Loucy (cell line): ENCODE results near the gene SNAPC4.

Experiments
- H2AFZ ChIP-seq: fragments of 200-600 bp; sonication (generic); 2 replicates; pipeline ENCODE4 v1.6.0; 2016; ENCODE audit warnings: antibody characterized with exemption, mild to moderate bottlenecking, low read length, moderate library complexity
- H3F3A ChIP-seq: fragments of 200-600 bp; 2 replicates; pipeline ENCODE4 v1.6.0; 2016; ENCODE audit warnings: antibody characterized with exemption, low read depth, mild to moderate bottlenecking
- H3K27me3 ChIP-seq: fragments of 200-600 bp; sonication (generic); 2 replicates; pipeline ENCODE4 v1.6.1; 2014; ENCODE audit warnings: low read length, mild to moderate bottlenecking; ENCODE audit not compliant: insufficient read depth, poor library complexity, severe bottlenecking
- H3K36me3 ChIP-seq: fragments of 200-600 bp; sonication (generic); 2 replicates; pipeline ENCODE4 v1.6.1; 2016; ENCODE audit warnings: low read length; ENCODE audit not compliant: insufficient read depth
- H3K4me1 ChIP-seq: fragments of 200-600 bp; sonication (generic); 2 replicates; pipeline ENCODE4 v1.5.1; 2014; ENCODE audit warnings: low read length, mild to moderate bottlenecking; ENCODE audit not compliant: insufficient read depth, poor library complexity, severe bottlenecking
- H3K4me2 ChIP-seq: fragments of 200-600 bp; sonication (generic); 2 replicates; pipeline ENCODE4 v1.6.0; 2014; ENCODE audit warnings: antibody characterized with exemption, low read length, low read depth, mild to moderate bottlenecking; ENCODE audit not compliant: poor library complexity, severe bottlenecking
- H3K4me3 ChIP-seq: fragments of 200-600 bp; sonication (generic); 2 replicates; pipeline ENCODE4 v1.5.1; 2014; ENCODE audit warnings: low read length, mild to moderate bottlenecking, mixed read lengths; ENCODE audit not compliant: poor library complexity, severe bottlenecking
- H3K79me2 ChIP-seq: fragments of 200-600 bp; sonication (generic); 2 replicates; pipeline ENCODE4 v1.6.1; 2014; ENCODE audit warnings: low read length; ENCODE audit not compliant: insufficient read depth
- H3K9ac ChIP-seq: fragments of 200-600 bp; sonication (generic); 2 replicates; pipeline ENCODE4 v1.6.0; 2014; ENCODE audit warnings: mild to moderate bottlenecking, low read depth, low read length, moderate library complexity; ENCODE audit not compliant: poor library complexity, severe bottlenecking
- H3K9me2 ChIP-seq: fragments of 200-600 bp; sonication (generic); replicated peaks from 2 replicates; pipeline ENCODE4 v1.6.1; 2016; ENCODE audit warnings: low read depth, low read length, mixed read lengths
- H3K9me3 ChIP-seq: fragments of 200-600 bp; sonication (generic); 2 replicates; pipeline ENCODE4 v1.6.1; 2014; ENCODE audit warnings: mild to moderate bottlenecking, antibody characterized with exemption, low read length, low read depth; ENCODE audit not compliant: insufficient read depth
- H4K20me1 ChIP-seq: fragments of 200-600 bp; sonication (generic); 2 replicates; pipeline ENCODE4 v1.6.0; 2014; ENCODE audit warnings: antibody characterized with exemption, low read length, mild to moderate bottlenecking; ENCODE audit not compliant: insufficient read depth, poor library complexity, severe bottlenecking
- CTCF ChIP-seq: fragments of 200-600 bp; sonication (generic); conservative IDR thresholded peaks from 2 replicates; pipeline ENCODE4 v1.5.1; 2014; ENCODE audit warnings: mild to moderate bottlenecking, antibody characterized with exemption, low read length
- EZH2phosphoT487 ChIP-seq: fragments of 200-600 bp; IDR thresholded peaks from 2 replicates; pipeline ENCODE4 v1.6.1; 2018; ENCODE audit warnings: antibody characterized with exemption, mild to moderate bottlenecking, moderate library complexity, borderline replicate concordance

SNAPC4 gene

DNA sequence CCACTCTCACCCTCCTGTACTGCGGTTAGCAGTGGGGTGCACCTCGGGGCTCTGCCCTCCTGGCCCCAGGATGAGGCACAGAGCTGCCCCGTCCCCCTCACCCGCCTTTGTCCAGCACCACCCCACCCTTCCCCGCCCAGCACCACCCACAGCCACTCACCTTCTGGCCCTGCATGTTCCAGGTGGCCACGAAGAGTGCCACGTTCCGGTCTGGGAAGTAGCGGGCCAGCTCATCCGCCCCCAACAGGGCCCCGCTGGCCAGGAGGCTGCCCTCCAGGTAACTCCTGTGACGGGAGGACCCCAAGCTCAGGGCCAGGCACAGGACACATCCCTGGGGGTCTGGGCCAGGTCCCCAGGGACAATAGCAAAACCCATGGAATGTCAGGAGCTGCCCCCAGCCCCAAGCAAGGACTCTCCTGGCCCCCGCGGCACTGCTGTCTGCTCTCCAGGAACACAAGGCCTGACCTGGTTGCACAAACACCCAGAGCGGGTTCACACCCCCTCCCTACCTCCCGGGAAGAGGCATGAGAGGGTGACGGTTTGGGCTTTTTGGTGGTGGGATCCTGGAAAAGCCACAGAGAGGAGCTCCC lies 34.7 kb upstream of the SNAPC4 start:
- Histone ChIP-seq H3K4me2 (peak overlapping the region; percentile 98), H3K9me3 (no peaks in the 10 kb centered on the region), H3K9ac (no peak overlapping the region), H4K20me1 (peaks cover 39% of the 10 kb centered on the region), H2AFZ (no peak overlapping the region), H3K4me3 (peak overlapping the region; percentile 32), H3K36me3 (peaks cover 16% of the 10 kb centered on the region; the same call in 1 of the 2 replicates), H3F3A (no peaks in the 10 kb centered on the region), H3K9me2 (no peaks in the 10 kb centered on the region), H3K27me3 (no peaks in the 10 kb centered on the region), H3K79me2 (peaks cover 51% of the 10 kb centered on the region), H3K4me1 (peaks cover 22% of the 10 kb centered on the region)
- TF ChIP-seq EZH2phosphoT487 (no peak), CTCF (no peak)

GRCh38 chr9:136433849-136434579 lies 34.0 kb upstream of the SNAPC4 start:
- Histone ChIP-seq H3K9me2 (no peaks in the 10 kb centered on the region), H3K27me3 (no peaks in the 10 kb centered on the region), H3K9me3 (no peaks in the 10 kb centered on the region), H3K4me3 (no peak overlapping the region), H3K9ac (no peak overlapping the region), H3K4me1 (peaks cover 22% of the 10 kb centered on the region), H3K36me3 (peaks cover 22% of the 10 kb centered on the region; the same call in 1 of the 2 replicates), H3K4me2 (no peak overlapping the region), H3K79me2 (peaks cover 45% of the 10 kb centered on the region), H4K20me1 (peaks cover 36% of the 10 kb centered on the region), H3F3A (no peaks in the 10 kb centered on the region), H2AFZ (no peak overlapping the region)
- TF ChIP-seq CTCF = no peak
- TF ChIP-seq EZH2phosphoT487 = no peak

- peaks cover 37% of the 10 kb centered on the region for H3K79me2 ChIP-seq
- peaks cover 14% of the 10 kb centered on the region for H3K4me1 ChIP-seq
- peaks cover 28% of the 10 kb centered on the region for H4K20me1 ChIP-seq
- no peaks in the 10 kb centered on the region for H3K27me3 ChIP-seq
- H3F3A ChIP-seq = no peaks in the 10 kb centered on the region
- no peak overlapping the region for H2AFZ ChIP-seq
- no peak for TF ChIP-seq EZH2phosphoT487
- no peak for TF ChIP-seq CTCF
- H3K9ac ChIP-seq = no peak overlapping the region
- peaks cover 27% of the 10 kb centered on the region; the same call in 1 of the 2 replicates for H3K36me3 ChIP-seq
- no peaks in the 10 kb centered on the region for H3K9me3 ChIP-seq
- no peak overlapping the region for H3K4me2 ChIP-seq
- no peaks in the 10 kb centered on the region for H3K9me2 ChIP-seq
- no peak overlapping the region for H3K4me3 ChIP-seq
Measured at GRCh38 chr9:136433043-136433715, 33.2 kb upstream of the SNAPC4 start.
